K562 (cell line): ENCODE measurements around the gene USP2. TPM values are rescaled to one million over a fixed set of nuclear protein-coding genes. Genes with fewer than 3 reads are reported as not detected.

ENCODE experiments used
- CBX1 ChIP-seq: sonication (generic); IDR thresholded peaks from 2 replicates; pipeline ENCODE4 v1.6.1; 2016; ENCODE audit warnings: antibody characterized with exemption, low read depth, mild to moderate bottlenecking
- CHD2 ChIP-seq: IDR thresholded peaks from 2 replicates; pipeline ENCODE4 v1.6.1; 2011; ENCODE audit warnings: low read depth, low read length
- DIDO1 ChIP-seq: fragments of 450-650 bp; IDR thresholded peaks from 2 replicates; pipeline ENCODE4 v1.6.1; 2016; ENCODE audit warnings: low read depth, missing biosample characterization, missing genetic modification characterization
- DPF2 ChIP-seq: fragments of 450-650 bp; IDR thresholded peaks from 2 replicates; pipeline ENCODE4 v1.6.1; 2016
- EP300 ChIP-seq: IDR thresholded peaks from 2 replicates; pipeline ENCODE4 v1.6.1; 2012; ENCODE audit warnings: low read length, improper control_type of control experiment
- L3MBTL2 ChIP-seq: fragments of 450-650 bp; IDR thresholded peaks from 2 replicates; pipeline ENCODE4 v1.6.1; 2016; ENCODE audit warnings: mild to moderate bottlenecking, moderate library complexity
- MCM2 ChIP-seq: fragments of 450-650 bp; IDR thresholded peaks from 2 replicates; pipeline ENCODE4 v1.6.1; 2017; ENCODE audit warnings: low read depth, mild to moderate bottlenecking
- NELFE ChIP-seq: IDR thresholded peaks from 2 replicates; pipeline ENCODE4 v1.6.1; 2011; ENCODE audit warnings: mild to moderate bottlenecking; ENCODE audit not compliant: insufficient read depth, insufficient read length
- NFYB ChIP-seq: IDR thresholded peaks from 2 replicates; pipeline ENCODE4 v1.6.1; 2011; ENCODE audit warnings: mild to moderate bottlenecking, moderate library complexity; ENCODE audit not compliant: insufficient read length; ENCODE audit errors: extremely low read depth
- SRSF9 ChIP-seq: fragments of 200-400 bp; formaldehyde crosslinking; IDR thresholded peaks from 2 replicates; pipeline ENCODE4 v1.6.1; 2017; ENCODE audit warnings: low read depth, low read length, borderline replicate concordance
- TBL1XR1 ChIP-seq, 2 experiments: IDR thresholded peaks; 2 replicates each; pipeline ENCODE4 v1.6.1; 2012; ENCODE audit warnings: improper control_type of control experiment in 2 of 2, low read length in 2 of 2, mild to moderate bottlenecking in 1 of 2
- TOE1 ChIP-seq, 2 experiments: fragments of 450-650 bp in 1 of 2; sonication (generic) in 1 of 2; formaldehyde crosslinking in 1 of 2; IDR thresholded peaks; 2 replicates each; pipeline versions ENCODE4 v1.7.1 to v1.8.0; 2016 to 2022; ENCODE audit warnings: borderline replicate concordance in 2 of 2, mild to moderate bottlenecking in 2 of 2, antibody characterized with exemption in 1 of 2, inconsistent platforms in 1 of 2, low read depth in 1 of 2, missing genetic modification reagents in 1 of 2, moderate library complexity in 1 of 2
- VEZF1 ChIP-seq: fragments of 200-800 bp; sonication (Bioruptor generic); IDR thresholded peaks from 2 replicates; pipeline ENCODE4 v1.6.1; 2017; ENCODE audit warnings: missing genetic modification characterization, missing compliant biosample characterization
- ZNF175 ChIP-seq: fragments of 200-800 bp; sonication (Bioruptor generic); IDR thresholded peaks from 2 replicates; pipeline ENCODE4 v1.6.1; 2016; ENCODE audit warnings: low read depth, mild to moderate bottlenecking, missing genetic modification characterization, missing compliant biosample characterization
- ZNF212 ChIP-seq: fragments of 450-650 bp; formaldehyde crosslinking; IDR thresholded peaks from 2 replicates; pipeline ENCODE4 v1.4.0; 2020; ENCODE audit warnings: mild to moderate bottlenecking
- ZNF217 ChIP-seq: sonication (generic); formaldehyde crosslinking; IDR thresholded peaks from 2 replicates; pipeline ENCODE4 v1.8.0; 2022; ENCODE audit warnings: mild to moderate bottlenecking, missing genetic modification reagents
- ZNF316 ChIP-seq: fragments of 450-650 bp; IDR thresholded peaks from 2 replicates; pipeline ENCODE4 v1.6.1; 2016
- ZNF444 ChIP-seq: fragments of 250-450 bp; sonication (Bioruptor Pico); IDR thresholded peaks from 2 replicates; pipeline ENCODE4 v1.4.0; 2020; ENCODE audit warnings: mild to moderate bottlenecking, moderate library complexity
- polyA plus RNA-seq, 8 experiments: library from polyadenylated mRNA; depleted of rRNA in 4 of 8; stranded (reverse) in 5 of 8; unstranded in 3 of 8; fragments of >200 nt; fragmentation: Nextera tagmentation in 2 of 8; fragmentation: Illumina TruSeq in 1 of 8; extraction: Ambion mirVana in 2 of 8; extraction: Trizol in 1 of 8; gene quantifications; 2 replicates each; pipeline versions ENCODE4 v1.2.1 to v1.2.3, GENCODE V29; 2011 to 2014; ENCODE audit warnings: inconsistent platforms in 1 of 8, missing spikeins in 1 of 8
- total RNA-seq, 7 experiments: library from RNA; depleted of rRNA in 6 of 7; stranded (reverse); fragments of >200 nt in 6 of 7; fragmentation: Illumina TruSeq in 2 of 7; extraction: Trizol in 2 of 7; gene quantifications; 2 replicates each; pipeline versions ENCODE4 v1.2.1 to v1.2.3, GENCODE V29; 2011 to 2021; ENCODE audit warnings: low replicate concordance in 1 of 7
- TF ChIP-seq, protein P1 (sequence below), 3 experiments: fragments of 200-800 bp in 1 of 3; sonication (Bioruptor generic) in 1 of 3; sonication (generic) in 1 of 3; formaldehyde crosslinking in 1 of 3; IDR thresholded peaks; 2 replicates each; pipeline versions ENCODE4 v1.6.1 to v1.8.0; 2016 to 2022; ENCODE audit warnings: mild to moderate bottlenecking in 2 of 3, missing compliant biosample characterization in 2 of 3, missing genetic modification characterization in 2 of 3, missing genetic modification reagents in 1 of 3
- TF ChIP-seq, protein P2 (sequence below), 2 experiments: fragments of 450-650 bp in 1 of 2; sonication (generic) in 1 of 2; formaldehyde crosslinking in 1 of 2; IDR thresholded peaks in 1 of 2; conservative IDR thresholded peaks in 1 of 2; 2 replicates each; pipeline versions ENCODE4 v1.6.1 to v1.8.1; 2016 to 2023; ENCODE audit warnings: mild to moderate bottlenecking in 2 of 2, moderate library complexity in 2 of 2, inconsistent platforms in 1 of 2, missing genetic modification reagents in 1 of 2
- TF ChIP-seq, protein P3 (sequence below): IDR thresholded peaks from 2 replicates; pipeline ENCODE4 v1.6.1; 2011; ENCODE audit not compliant: insufficient read length; ENCODE audit errors: extremely low read depth
- TF ChIP-seq, protein P4 (sequence below): fragments of 450-650 bp; IDR thresholded peaks from 2 replicates; pipeline ENCODE4 v1.6.1; 2016; ENCODE audit warnings: antibody characterized with exemption

The USP2 gene
- total and polyA plus RNA-seq, 9 of the 15 experiments (the other 6 are each of a cell fraction or from before 2014, with no cell fraction given): 2.8 to 16.9 (median 3.9) TPM

- TF ChIP-seq VEZF1 (CRISPR knock-in tag) (peak; percentile 69), SRSF9 (no peak), CHD2 (peak; percentile 30; the same call in 1 of the 2 replicates), ZNF212 (CRISPR knock-in tag) (no peak), DIDO1 (tag) (no peak), L3MBTL2 (peak; percentile 91), ZNF444 (no peak), EP300 (no peak), CBX1 (no peak; the same call in 1 of the 2 replicates), TOE1 (IDR thresholded peaks at IDR 0.05; ENCODE audit: borderline replicate concordance) (no peak), TOE1 (CRISPR knock-in tag; IDR thresholded peaks at IDR 0.05; ENCODE audit: borderline replicate concordance, low read depth) (no peak), TBL1XR1 (IDR thresholded peaks at IDR 0.05; ENCODE audit: low read length in 2 of 2) (no peak), ZNF175 (0 out of 2 replicates have a peak, but pooled peaks have one; percentile 37), ZNF316 (no peak), ZNF217 (no peak), NELFE (no peak), MCM2 (no peak), DPF2 (no peak), NFYB (no peak)
- TF ChIP-seq, protein P1, sequence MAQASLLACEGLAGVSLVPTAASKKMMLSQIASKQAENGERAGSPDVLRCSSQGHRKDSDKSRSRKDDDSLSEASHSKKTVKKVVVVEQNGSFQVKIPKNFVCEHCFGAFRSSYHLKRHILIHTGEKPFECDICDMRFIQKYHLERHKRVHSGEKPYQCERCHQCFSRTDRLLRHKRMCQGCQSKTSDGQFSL (CRISPR knock-in tag; IDR thresholded peaks at IDR 0.05): no peak
- TF ChIP-seq, protein P1 (tag; IDR thresholded peaks at IDR 0.05): no peak
- TF ChIP-seq, protein P2, sequence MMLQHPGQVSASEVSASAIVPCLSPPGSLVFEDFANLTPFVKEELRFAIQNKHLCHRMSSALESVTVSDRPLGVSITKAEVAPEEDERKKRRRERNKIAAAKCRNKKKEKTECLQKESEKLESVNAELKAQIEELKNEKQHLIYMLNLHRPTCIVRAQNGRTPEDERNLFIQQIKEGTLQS (IDR thresholded peaks at IDR 0.05): no peak
- TF ChIP-seq, protein P2 (CRISPR knock-in tag; conservative IDR thresholded peaks at IDR 0.05): no peak
- TF ChIP-seq, protein P3, sequence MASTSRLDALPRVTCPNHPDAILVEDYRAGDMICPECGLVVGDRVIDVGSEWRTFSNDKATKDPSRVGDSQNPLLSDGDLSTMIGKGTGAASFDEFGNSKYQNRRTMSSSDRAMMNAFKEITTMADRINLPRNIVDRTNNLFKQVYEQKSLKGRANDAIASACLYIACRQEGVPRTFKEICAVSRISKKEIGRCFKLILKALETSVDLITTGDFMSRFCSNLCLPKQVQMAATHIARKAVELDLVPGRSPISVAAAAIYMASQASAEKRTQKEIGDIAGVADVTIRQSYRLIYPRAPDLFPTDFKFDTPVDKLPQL: no peak
- TF ChIP-seq, protein P4, sequence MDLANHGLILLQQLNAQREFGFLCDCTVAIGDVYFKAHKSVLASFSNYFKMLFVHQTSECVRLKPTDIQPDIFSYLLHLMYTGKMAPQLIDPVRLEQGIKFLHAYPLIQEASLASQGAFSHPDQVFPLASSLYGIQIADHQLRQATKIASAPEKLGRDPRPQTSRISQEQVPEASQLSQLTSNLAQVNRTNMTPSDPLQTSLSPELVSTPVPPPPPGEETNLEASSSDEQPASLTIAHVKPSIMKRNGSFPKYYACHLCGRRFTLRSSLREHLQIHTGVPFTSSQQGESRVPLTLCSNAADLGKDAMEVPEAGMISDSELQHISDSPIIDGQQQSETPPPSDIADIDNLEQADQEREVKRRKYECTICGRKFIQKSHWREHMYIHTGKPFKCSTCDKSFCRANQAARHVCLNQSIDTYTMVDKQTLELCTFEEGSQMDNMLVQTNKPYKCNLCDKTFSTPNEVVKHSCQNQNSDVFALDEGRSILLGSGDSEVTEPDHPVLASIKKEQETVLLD: no peak
Observed at GRCh38 chr11:119363851-119364590, 17.5 kb downstream of the USP2 start (continued).
